GM21529 (cell line): ENCODE data around the gene NRF1.
A peak's percentile ranks its signal among the peaks of the same experiment; 100 is the strongest.
"Not testable (repeated sequence)": the region's sequence is repeated elsewhere in the genome, so short reads cannot be mapped to it uniquely, and the experiment has no call there.

ENCODE experiments used
- ATAC-seq: cut with Tn5 transposase; IDR thresholded peaks from one replicate; pipeline ENCODE4 v1.9.1; 2021; ENCODE audit not compliant: unreplicated experiment

Gene NRF1

GRCh38 chr7:129606803-129607202 lies 4.7 kb upstream of the NRF1 start:
- no peak for ATAC-seq

- no peak for ATAC-seq
These were observed 3.9 kb upstream of the NRF1 start for GRCh38 chr7:129607471-129608120.

- no peak for ATAC-seq
These were observed 1.9 kb upstream of the NRF1 start for GRCh38 chr7:129609666-129610065.

GRCh38 chr7:129610709-129611245 lies 743 bp upstream of the NRF1 start:
- no peak for ATAC-seq

- peak; percentile 10 for ATAC-seq
These were observed 844 bp downstream of the NRF1 start for GRCh38 chr7:129612112-129613015.

- ATAC-seq, result no peak
These were observed 1.5 kb downstream of the NRF1 start for GRCh38 chr7:129613016-129613337.

- ATAC-seq, result peak; percentile 36
These were observed 3.5 kb downstream of the NRF1 start for GRCh38 chr7:129615018-129615417.

GRCh38 chr7:129616530-129616929 lies 5.0 kb downstream of the NRF1 start:
- ATAC-seq, result no peak

GRCh38 chr7:129617178-129617577 lies 5.7 kb downstream of the NRF1 start:
- ATAC-seq, result no peak

GRCh38 chr7:129617652-129618051 lies 6.1 kb downstream of the NRF1 start:
- ATAC-seq, result no peak

- ATAC-seq, result no peak
These were observed 15.4 kb downstream of the NRF1 start for GRCh38 chr7:129626896-129627295.

GRCh38 chr7:129630341-129630740 lies 18.8 kb downstream of the NRF1 start:
- no peak for ATAC-seq

GRCh38 chr7:129634361-129635034 lies 23.0 kb downstream of the NRF1 start:
- ATAC-seq, result no peak

GRCh38 chr7:129635300-129636029 lies 23.9 kb downstream of the NRF1 start:
- ATAC-seq, result peak; percentile 96

GRCh38 chr7:129636030-129636550 lies 24.6 kb downstream of the NRF1 start:
- ATAC-seq, result not testable (repeated sequence)

GRCh38 chr7:129636641-129637040 lies 25.1 kb downstream of the NRF1 start:
- no peak for ATAC-seq

- ATAC-seq, result no peak
These were observed 28.9 kb downstream of the NRF1 start for GRCh38 chr7:129640400-129640799.

GRCh38 chr7:129642871-129643549 lies 31.5 kb downstream of the NRF1 start:
- no peak for ATAC-seq

GRCh38 chr7:129643550-129644170 lies 32.1 kb downstream of the NRF1 start:
- no peak for ATAC-seq
